ENCODE measurements around the gene GLIS2.

GRCh38 chr16:4377573-4378154 is 61.8 kb downstream of the GLIS2 start:
- no peak for TF ChIP-seq POLR2A (IDR thresholded peaks at IDR 0.05; ENCODE audit: low read depth, low read length)
- TF ChIP-seq POLR2AphosphoS5 (IDR thresholded peaks at IDR 0.05; ENCODE audit: low read depth, low read length), result no peak

All from GM12892 (cell line).